PFSK-1 (cell line): ENCODE data around the gene ASIC4.

Source experiments
- FOXP2 ChIP-seq: optimal IDR thresholded peaks from 2 replicates; pipeline ENCODE3; 2011; ENCODE audit warnings: borderline replicate concordance, control low read depth, inconsistent platforms; ENCODE audit not compliant: insufficient read depth; ENCODE audit errors: extremely low read length, extremely low read depth
- POLR2AphosphoS5 ChIP-seq: IDR thresholded peaks from 2 replicates; pipeline ENCODE4 v1.6.1; 2012; ENCODE audit warnings: low read depth, mild to moderate bottlenecking, control low read depth, low read length, moderate library complexity
- SIN3A ChIP-seq: IDR thresholded peaks from 2 replicates; pipeline ENCODE4 v1.6.1; 2012; ENCODE audit warnings: mild to moderate bottlenecking, low read length, moderate library complexity, borderline replicate concordance; ENCODE audit not compliant: insufficient read depth
- TAF1 ChIP-seq: IDR thresholded peaks from 2 replicates; pipeline ENCODE4 v1.6.1; 2012; ENCODE audit warnings: low read length, control low read depth, borderline replicate concordance; ENCODE audit not compliant: insufficient read depth
- TF ChIP-seq, protein P1 (sequence below), 2 experiments: IDR thresholded peaks; 2 replicates each; pipeline versions ENCODE4 v1.6.1 to v1.8.0; 2011 to 2012; ENCODE audit warnings: low read depth in 2 of 2, low read length in 2 of 2, control low read depth in 1 of 2, inconsistent platforms in 1 of 2, mild to moderate bottlenecking in 1 of 2, moderate library complexity in 1 of 2; ENCODE audit not compliant: insufficient read depth in 1 of 2

- TF ChIP-seq, protein P1, sequence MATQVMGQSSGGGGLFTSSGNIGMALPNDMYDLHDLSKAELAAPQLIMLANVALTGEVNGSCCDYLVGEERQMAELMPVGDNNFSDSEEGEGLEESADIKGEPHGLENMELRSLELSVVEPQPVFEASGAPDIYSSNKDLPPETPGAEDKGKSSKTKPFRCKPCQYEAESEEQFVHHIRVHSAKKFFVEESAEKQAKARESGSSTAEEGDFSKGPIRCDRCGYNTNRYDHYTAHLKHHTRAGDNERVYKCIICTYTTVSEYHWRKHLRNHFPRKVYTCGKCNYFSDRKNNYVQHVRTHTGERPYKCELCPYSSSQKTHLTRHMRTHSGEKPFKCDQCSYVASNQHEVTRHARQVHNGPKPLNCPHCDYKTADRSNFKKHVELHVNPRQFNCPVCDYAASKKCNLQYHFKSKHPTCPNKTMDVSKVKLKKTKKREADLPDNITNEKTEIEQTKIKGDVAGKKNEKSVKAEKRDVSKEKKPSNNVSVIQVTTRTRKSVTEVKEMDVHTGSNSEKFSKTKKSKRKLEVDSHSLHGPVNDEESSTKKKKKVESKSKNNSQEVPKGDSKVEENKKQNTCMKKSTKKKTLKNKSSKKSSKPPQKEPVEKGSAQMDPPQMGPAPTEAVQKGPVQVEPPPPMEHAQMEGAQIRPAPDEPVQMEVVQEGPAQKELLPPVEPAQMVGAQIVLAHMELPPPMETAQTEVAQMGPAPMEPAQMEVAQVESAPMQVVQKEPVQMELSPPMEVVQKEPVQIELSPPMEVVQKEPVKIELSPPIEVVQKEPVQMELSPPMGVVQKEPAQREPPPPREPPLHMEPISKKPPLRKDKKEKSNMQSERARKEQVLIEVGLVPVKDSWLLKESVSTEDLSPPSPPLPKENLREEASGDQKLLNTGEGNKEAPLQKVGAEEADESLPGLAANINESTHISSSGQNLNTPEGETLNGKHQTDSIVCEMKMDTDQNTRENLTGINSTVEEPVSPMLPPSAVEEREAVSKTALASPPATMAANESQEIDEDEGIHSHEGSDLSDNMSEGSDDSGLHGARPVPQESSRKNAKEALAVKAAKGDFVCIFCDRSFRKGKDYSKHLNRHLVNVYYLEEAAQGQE (IDR thresholded peaks at IDR 0.05; ENCODE audit: insufficient read depth in 1 of 2, low read depth in 2 of 2, low read length in 2 of 2) = no peak
- TF ChIP-seq POLR2AphosphoS5 = no peak
- TF ChIP-seq TAF1 = no peak
- no peak for TF ChIP-seq SIN3A
- no peak for TF ChIP-seq FOXP2
These were observed 43.8 kb downstream of the ASIC4 start for GRCh38 chr2:219557791-219558785.
